NOMO-1 (cell line): ENCODE results near the gene IL17RC.
A peak's percentile ranks its signal among the peaks of the same experiment; 100 is the strongest.
"Not testable (repeated sequence)": the region's sequence is repeated elsewhere in the genome, so short reads cannot be mapped to it uniquely, and the experiment has no call there.

Source experiments
- DNase-seq, 2 experiments: peaks; one replicate each; lab custom pipeline; 2025; ENCODE audit not compliant: unreplicated experiment in 2 of 2; lab: John Stamatoyannopoulos, UW

The IL17RC gene

GRCh38 chr3:9914011-9914410 is 2.9 kb upstream of the IL17RC start:
- no peak for DNase-seq

GRCh38 chr3:9914559-9915253 is 2.2 kb upstream of the IL17RC start:
- no peak for DNase-seq

GRCh38 chr3:9915254-9916141 is 1.4 kb upstream of the IL17RC start:
- peak; percentile 38 to 44 for DNase-seq

- DNase-seq: no peak
Measured at GRCh38 chr3:9916346-9916733, 558 bp upstream of the IL17RC start.

- no peak for DNase-seq
Measured at GRCh38 chr3:9917820-9918219, 922 bp downstream of the IL17RC start.

- no peak for DNase-seq
Measured at GRCh38 chr3:9918261-9919038, 1.6 kb downstream of the IL17RC start.

- DNase-seq: no peak
Measured at GRCh38 chr3:9928158-9928557, 11.3 kb downstream of the IL17RC start.

- no peak for DNase-seq
Measured at GRCh38 chr3:9930804-9931418, 14.0 kb downstream of the IL17RC start.

- no peak for DNase-seq
Measured at GRCh38 chr3:9932535-9932842, 15.6 kb downstream of the IL17RC start.

GRCh38 chr3:9932843-9933560 is 16.1 kb downstream of the IL17RC start:
- DNase-seq: peak; percentile 78 to 80

GRCh38 chr3:9933561-9934234 is 16.8 kb downstream of the IL17RC start, which contains the start of gene CRELD1:
Gene CRELD1, plus strand, starts transcription at chr3:9933834. Its CDS starts 605 bp downstream, at chr3:9934439.
- DNase-seq: peak; percentile 95 to 96

- DNase-seq: peak in 1 of 2 experiments; percentile 60
Measured at GRCh38 chr3:9934235-9934621, 17.3 kb downstream of the IL17RC start.

GRCh38 chr3:9934993-9935392 is 18.1 kb downstream of the IL17RC start:
- DNase-seq: no peak

- no peak for DNase-seq
Measured at GRCh38 chr3:9935966-9936510, 19.1 kb downstream of the IL17RC start.

- DNase-seq: no peak
Measured at GRCh38 chr3:9937486-9938238, 20.8 kb downstream of the IL17RC start.

- no peak for DNase-seq
Measured at GRCh38 chr3:9938966-9939365, 22.1 kb downstream of the IL17RC start.

- DNase-seq: not testable (repeated sequence)
Measured at GRCh38 chr3:9939906-9940305, 23.0 kb downstream of the IL17RC start.

GRCh38 chr3:9940746-9941145 is 23.8 kb downstream of the IL17RC start:
- no peak for DNase-seq

GRCh38 chr3:9942164-9942563 is 25.3 kb downstream of the IL17RC start:
- DNase-seq: no peak
